Measurements from ENCODE around the gene PCBP3. TPM values are rescaled to one million over a fixed set of nuclear protein-coding genes. Genes with fewer than 3 reads are reported as not detected.

Gene PCBP3
- total RNA-seq, 4 donors from 2014 or later = 0.13 to 0.26 TPM; not detected in 2

GRCh38 chr21:45768011-45768739 is 124.7 kb downstream of the PCBP3 start:
- no peak for DNase-seq
- H3K4me1 ChIP-seq = no peaks in the 10 kb centered on the region
- ATAC-seq = no peak
- intact Hi-C loops (cut with DNase I; ENCODE audit: low total_unique reads) = no loop called here
- H3K27ac ChIP-seq = no peak overlapping the region
- TF ChIP-seq, protein P1, sequence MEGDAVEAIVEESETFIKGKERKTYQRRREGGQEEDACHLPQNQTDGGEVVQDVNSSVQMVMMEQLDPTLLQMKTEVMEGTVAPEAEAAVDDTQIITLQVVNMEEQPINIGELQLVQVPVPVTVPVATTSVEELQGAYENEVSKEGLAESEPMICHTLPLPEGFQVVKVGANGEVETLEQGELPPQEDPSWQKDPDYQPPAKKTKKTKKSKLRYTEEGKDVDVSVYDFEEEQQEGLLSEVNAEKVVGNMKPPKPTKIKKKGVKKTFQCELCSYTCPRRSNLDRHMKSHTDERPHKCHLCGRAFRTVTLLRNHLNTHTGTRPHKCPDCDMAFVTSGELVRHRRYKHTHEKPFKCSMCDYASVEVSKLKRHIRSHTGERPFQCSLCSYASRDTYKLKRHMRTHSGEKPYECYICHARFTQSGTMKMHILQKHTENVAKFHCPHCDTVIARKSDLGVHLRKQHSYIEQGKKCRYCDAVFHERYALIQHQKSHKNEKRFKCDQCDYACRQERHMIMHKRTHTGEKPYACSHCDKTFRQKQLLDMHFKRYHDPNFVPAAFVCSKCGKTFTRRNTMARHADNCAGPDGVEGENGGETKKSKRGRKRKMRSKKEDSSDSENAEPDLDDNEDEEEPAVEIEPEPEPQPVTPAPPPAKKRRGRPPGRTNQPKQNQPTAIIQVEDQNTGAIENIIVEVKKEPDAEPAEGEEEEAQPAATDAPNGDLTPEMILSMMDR (IDR thresholded peaks at IDR 0.05 in 4 of 5, conservative IDR thresholded peaks at IDR 0.05 in 1 of 5) = no peak
- no peak for TF ChIP-seq POLR2A (IDR thresholded peaks at IDR 0.05)
- H3K9me3 ChIP-seq = no peaks in the 10 kb centered on the region
- in situ Hi-C loops (cut with MboI; ENCODE audit: low sequenced_read_pairs in 4 of 4) = no loop called here
- H3K4me3 ChIP-seq = no peak overlapping the region
- no peaks in the 10 kb centered on the region for H3K27me3 ChIP-seq
- H3K36me3 ChIP-seq = no peaks in the 10 kb centered on the region

- in situ Hi-C loops (cut with MboI; ENCODE audit: low sequenced_read_pairs in 4 of 4) = no loop called here
- Histone ChIP-seq H3K27ac (no peak overlapping the region), H3K4me3 (no peak overlapping the region), H3K9me3 (peaks cover 0 to 5% (median 0%) of the 10 kb centered on the region in 3 donors), H3K4me1 (no peaks in the 10 kb centered on the region), H3K36me3 (no peaks in the 10 kb centered on the region), H3K27me3 (no peaks in the 10 kb centered on the region)
- DNase-seq = no peak
- no peak for ATAC-seq
- intact Hi-C loops (cut with DNase I; ENCODE audit: low total_unique reads) = no loop called here
- TF ChIP-seq, protein P1 (IDR thresholded peaks at IDR 0.05 in 4 of 5, conservative IDR thresholded peaks at IDR 0.05 in 1 of 5) = no peak
- no peak for TF ChIP-seq POLR2A (IDR thresholded peaks at IDR 0.05)
Measured at GRCh38 chr21:45768740-45769048, 125.2 kb downstream of the PCBP3 start.

GRCh38 chr21:45769294-45769693 is 125.8 kb downstream of the PCBP3 start:
- in situ Hi-C loops (cut with MboI; ENCODE audit: low sequenced_read_pairs in 4 of 4) (no loop called here), intact Hi-C loops (cut with DNase I; ENCODE audit: low total_unique reads) (no loop called here)
- Histone ChIP-seq H3K36me3 (no peaks in the 10 kb centered on the region), H3K27me3 (peaks cover 0 to 3% (median 0%) of the 10 kb centered on the region in 3 donors), H3K4me3 (no peak overlapping the region), H3K4me1 (no peaks in the 10 kb centered on the region), H3K9me3 (peaks cover 0 to 5% (median 0%) of the 10 kb centered on the region in 3 donors), H3K27ac (no peak overlapping the region)
- TF ChIP-seq, protein P1 (IDR thresholded peaks at IDR 0.05 in 4 of 5, conservative IDR thresholded peaks at IDR 0.05 in 1 of 5) = no peak
- no peak for TF ChIP-seq POLR2A (IDR thresholded peaks at IDR 0.05)
- DNase-seq (no peak), ATAC-seq (no peak)

- ATAC-seq = no peak
- no peak for TF ChIP-seq POLR2A (IDR thresholded peaks at IDR 0.05)
- H3K27me3 ChIP-seq = peaks cover 0 to 3% (median 0%) of the 10 kb centered on the region in 3 donors
Measured at GRCh38 chr21:45769896-45770295, 126.4 kb downstream of the PCBP3 start.

DNA sequence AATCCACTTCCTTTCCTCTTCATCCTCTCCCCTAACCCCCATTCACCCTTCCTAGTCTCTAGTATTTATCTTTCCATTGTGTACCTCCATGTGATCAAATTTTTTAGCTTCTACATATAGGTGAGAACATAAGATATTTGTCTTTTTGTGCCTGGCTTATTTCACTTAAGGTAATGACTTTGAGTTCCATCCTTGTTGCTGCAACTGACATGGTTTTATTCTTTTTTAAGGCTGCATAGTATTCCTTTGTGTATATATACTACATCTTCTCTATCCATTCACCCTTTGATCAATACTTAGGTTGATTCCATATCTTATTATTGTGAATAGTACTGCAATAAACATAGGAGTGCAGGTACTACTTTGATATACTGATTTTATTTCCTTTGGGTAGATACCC is 128.7 kb downstream of the PCBP3 start:
- TF ChIP-seq POLR2A (IDR thresholded peaks at IDR 0.05) = no peak
- TF ChIP-seq, protein P1 (IDR thresholded peaks at IDR 0.05 in 4 of 5, conservative IDR thresholded peaks at IDR 0.05 in 1 of 5) = no peak
- ATAC-seq (no peak), DNase-seq (no peak)
- intact Hi-C loops (cut with DNase I; ENCODE audit: low total_unique reads) (no loop called here), in situ Hi-C loops (cut with MboI; ENCODE audit: low sequenced_read_pairs in 4 of 4) (no loop called here)
- peaks cover 0 to 10% (median 2%) of the 10 kb centered on the region in 3 donors for H3K27me3 ChIP-seq
- H3K27ac ChIP-seq = no peak overlapping the region
- no peak overlapping the region for H3K4me3 ChIP-seq
- no peaks in the 10 kb centered on the region for H3K36me3 ChIP-seq
- peaks cover 0 to 7% (median 5%) of the 10 kb centered on the region in 3 donors for H3K9me3 ChIP-seq
- H3K4me1 ChIP-seq = no peaks in the 10 kb centered on the region

More at GRCh38 chr21:45769896-45770295, 126.4 kb downstream of the PCBP3 start:
- Histone ChIP-seq H3K9me3 (peaks cover 0 to 5% (median 0%) of the 10 kb centered on the region in 3 donors), H3K4me3 (no peak overlapping the region), H3K27ac (no peak overlapping the region), H3K36me3 (no peaks in the 10 kb centered on the region), H3K4me1 (no peaks in the 10 kb centered on the region)
- intact Hi-C loops (cut with DNase I; ENCODE audit: low total_unique reads) = no loop called here
- no peak for DNase-seq
- in situ Hi-C loops (cut with MboI; ENCODE audit: low sequenced_read_pairs in 4 of 4) = no loop called here

Data from gastrocnemius medialis (tissue), 4 donors.